Transverse colon (tissue), 4 donors: ENCODE data around the gene GAS7. TPM values are rescaled to one million over a fixed set of nuclear protein-coding genes. Genes with fewer than 3 reads are reported as not detected.

Experiments used
- DNase-seq: peaks from one replicate; pipeline ENCODE4 v3.0.0-alpha.2; 2019
- H3K27ac ChIP-seq, 4 donors: fragments of 200-600 bp; sonication (generic); 2 replicates each; pipeline ENCODE4 v1.5.1; 2016 to 2018; ENCODE audit warnings: inconsistent platforms in 4 of 4
- H3K27me3 ChIP-seq: fragments of 200-600 bp; sonication (generic); 2 replicates; pipeline ENCODE4 v1.5.1; 2017; ENCODE audit warnings: inconsistent platforms
- H3K36me3 ChIP-seq, 4 donors: fragments of 200-600 bp; sonication (generic); 2 replicates each; pipeline ENCODE4 v1.5.1; 2017 to 2019; ENCODE audit warnings: inconsistent platforms in 4 of 4
- H3K4me1 ChIP-seq, 4 donors: fragments of 200-600 bp; sonication (generic); 2 replicates each; pipeline ENCODE4 v1.5.1; 2017 to 2020; ENCODE audit warnings: inconsistent platforms in 4 of 4
- H3K4me3 ChIP-seq, 4 donors: fragments of 200-600 bp; sonication (generic); 1 replicate in 1 of 4; 2 replicates in 3 of 4; pipeline versions ENCODE4 v1.5.1 to v1.6.1; 2017 to 2019; ENCODE audit warnings: inconsistent platforms in 4 of 4
- H3K9me3 ChIP-seq, 2 donors: fragments of 200-600 bp; sonication (generic); 2 replicates each; pipeline ENCODE4 v1.5.1; 2017 to 2019; ENCODE audit warnings: inconsistent platforms in 2 of 2
- EP300 ChIP-seq: sonication (generic); formaldehyde crosslinking; IDR thresholded peaks from one replicate; pipeline ENCODE4 v1.6.1; 2017; ENCODE audit warnings: antibody characterized with exemption, low read depth
- POLR2A ChIP-seq: fragments of 450-650 bp; IDR thresholded peaks from one replicate; pipeline ENCODE4 v1.6.1; 2016; ENCODE audit warnings: antibody characterized with exemption, mild to moderate bottlenecking, moderate library complexity
- POLR2AphosphoS5 ChIP-seq, 3 donors: sonication (generic); formaldehyde crosslinking; IDR thresholded peaks; one replicate each; pipeline ENCODE4 v1.6.1; 2016; ENCODE audit warnings: antibody characterized with exemption in 3 of 3
- WGBS, 2 donors: methylation state at CpG; one replicate each; pipeline ENCODE4 v1.1.5; 2018; ENCODE audit warnings: low coverage in 1 of 2; 5-methylcytosine and 5-hydroxymethylcytosine counted together
- in situ Hi-C, 4 donors: fragments of 200-750 bp; cut with MboI; loops; one replicate each; pipeline versions ENCODE4 v1.15.0 to v1.15.1; 2017; ENCODE audit warnings: low sequenced_read_pairs in 3 of 4, low pct_ligation_motif_present in 1 of 4, low pct_unique_long_range_greater_than_20kb in 1 of 4
- intact Hi-C: fragments of 100-400 bp; cut with DNase I; formaldehyde crosslinking; loops from one replicate; pipeline ENCODE4 v1.15.1; 2023; ENCODE audit warnings: low total_unique reads
- total RNA-seq, 4 donors: library from RNA; depleted of rRNA; stranded (reverse); fragments of >200 nt; gene quantifications; one replicate each; pipeline ENCODE4 v1.1.0, GENCODE V29; 2016
- TF ChIP-seq, protein P1 (sequence below), 5 experiments: fragments of 200-600 bp in 3 of 5; fragments of 450-650 bp in 2 of 5; sonication (generic) in 3 of 5; IDR thresholded peaks; 1 replicate in 2 of 5; 2 replicates in 3 of 5; pipeline ENCODE4 v1.5.1; 2016 to 2017; ENCODE audit warnings: antibody characterized with exemption in 5 of 5, inconsistent platforms in 3 of 5, mild to moderate bottlenecking in 2 of 5, moderate library complexity in 1 of 5

The GAS7 gene
- total RNA-seq, 4 donors from 2014 or later = 9.2 to 59.1 (median 15.2) TPM

DNA sequence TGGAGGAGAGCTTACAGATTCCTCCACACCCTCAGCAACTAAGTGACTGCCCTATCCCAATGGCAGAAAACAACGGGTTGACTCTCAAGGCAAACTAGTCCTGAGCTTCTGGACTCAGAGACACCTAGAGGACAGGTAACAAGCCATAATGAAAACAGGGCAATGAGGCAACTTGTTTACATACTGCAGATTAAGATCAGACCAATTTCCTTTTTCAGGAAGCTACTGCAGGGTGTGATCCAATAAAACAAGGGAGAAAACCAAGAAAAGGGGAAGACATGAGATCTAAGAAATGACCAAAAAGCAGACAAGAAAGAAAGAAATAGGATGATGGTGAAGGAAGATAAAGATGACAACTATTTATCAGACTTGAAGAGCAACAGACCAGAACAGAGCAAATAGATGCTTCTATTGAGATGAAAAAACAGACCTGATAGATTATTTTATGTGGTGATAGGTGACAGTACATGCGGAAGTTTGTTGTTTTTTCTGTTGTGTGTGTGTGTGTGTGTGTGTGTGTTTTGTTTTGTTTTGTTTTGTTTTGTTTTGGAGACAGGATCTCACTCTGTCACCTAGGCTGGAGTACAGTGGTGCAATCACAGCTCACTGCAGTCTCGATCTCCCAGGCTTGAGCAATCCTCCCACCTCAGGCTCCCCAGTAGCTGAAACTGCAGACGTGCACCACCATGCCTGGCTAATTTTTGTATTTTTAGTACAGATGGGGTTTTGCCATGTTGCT, 120.7 kb downstream of the GAS7 start:
- 68 to 75% methylated on average over 2 to 4 of the region's 4 CpGs for WGBS, 2 donors
- no peaks in the 10 kb centered on the region for H3K27me3 ChIP-seq
- in situ Hi-C loops = no loop called here
- H3K36me3 ChIP-seq = no peaks in the 10 kb centered on the region
- intact Hi-C loops = no loop called here
- no peak for DNase-seq
- H3K27ac ChIP-seq = no peak overlapping the region
- TF ChIP-seq POLR2A (no peak), POLR2AphosphoS5 (IDR thresholded peaks at IDR 0.05) (no peak), EP300 (no peak)
- TF ChIP-seq, protein P1, sequence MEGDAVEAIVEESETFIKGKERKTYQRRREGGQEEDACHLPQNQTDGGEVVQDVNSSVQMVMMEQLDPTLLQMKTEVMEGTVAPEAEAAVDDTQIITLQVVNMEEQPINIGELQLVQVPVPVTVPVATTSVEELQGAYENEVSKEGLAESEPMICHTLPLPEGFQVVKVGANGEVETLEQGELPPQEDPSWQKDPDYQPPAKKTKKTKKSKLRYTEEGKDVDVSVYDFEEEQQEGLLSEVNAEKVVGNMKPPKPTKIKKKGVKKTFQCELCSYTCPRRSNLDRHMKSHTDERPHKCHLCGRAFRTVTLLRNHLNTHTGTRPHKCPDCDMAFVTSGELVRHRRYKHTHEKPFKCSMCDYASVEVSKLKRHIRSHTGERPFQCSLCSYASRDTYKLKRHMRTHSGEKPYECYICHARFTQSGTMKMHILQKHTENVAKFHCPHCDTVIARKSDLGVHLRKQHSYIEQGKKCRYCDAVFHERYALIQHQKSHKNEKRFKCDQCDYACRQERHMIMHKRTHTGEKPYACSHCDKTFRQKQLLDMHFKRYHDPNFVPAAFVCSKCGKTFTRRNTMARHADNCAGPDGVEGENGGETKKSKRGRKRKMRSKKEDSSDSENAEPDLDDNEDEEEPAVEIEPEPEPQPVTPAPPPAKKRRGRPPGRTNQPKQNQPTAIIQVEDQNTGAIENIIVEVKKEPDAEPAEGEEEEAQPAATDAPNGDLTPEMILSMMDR (IDR thresholded peaks at IDR 0.05) = no peak
- H3K4me3 ChIP-seq = no peak overlapping the region
- H3K9me3 ChIP-seq = no peaks in the 10 kb centered on the region
- H3K4me1 ChIP-seq = no peaks in the 10 kb centered on the region

DNA sequence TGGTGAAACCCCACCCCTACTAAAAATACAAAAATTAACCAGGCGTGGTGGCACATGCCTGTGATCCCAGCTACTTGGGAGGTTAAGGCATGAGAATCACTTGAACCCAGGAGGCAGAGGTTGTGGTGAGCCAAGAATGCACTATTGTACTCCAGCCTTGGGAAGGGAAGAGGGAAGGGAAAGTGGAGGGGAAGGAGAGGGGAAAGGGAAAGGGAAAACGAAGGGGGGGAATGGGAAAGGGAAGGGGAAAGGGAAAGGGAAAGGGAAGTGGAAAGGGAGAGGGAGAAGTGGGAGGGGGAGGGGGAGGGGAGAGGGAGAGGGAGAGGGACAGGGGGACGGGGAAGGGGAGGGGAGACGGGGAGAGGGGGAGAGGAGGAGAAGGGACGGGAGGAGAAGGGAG, 122.5 kb downstream of the GAS7 start:
- Histone ChIP-seq H3K27ac (no peak overlapping the region), H3K4me1 (no peaks in the 10 kb centered on the region), H3K4me3 (no peak overlapping the region), H3K27me3 (no peaks in the 10 kb centered on the region), H3K36me3 (no peaks in the 10 kb centered on the region), H3K9me3 (no peaks in the 10 kb centered on the region)
- DNase-seq = no peak
- TF ChIP-seq POLR2AphosphoS5 (IDR thresholded peaks at IDR 0.05) (no peak), POLR2A (no peak), EP300 (no peak)
- TF ChIP-seq, protein P1 (IDR thresholded peaks at IDR 0.05) = no peak
- WGBS, 2 donors = 67 to 82% methylated on average over 1 to 4 of the region's 5 CpGs
- intact Hi-C loops (no loop called here), in situ Hi-C loops (no loop called here)

DNA sequence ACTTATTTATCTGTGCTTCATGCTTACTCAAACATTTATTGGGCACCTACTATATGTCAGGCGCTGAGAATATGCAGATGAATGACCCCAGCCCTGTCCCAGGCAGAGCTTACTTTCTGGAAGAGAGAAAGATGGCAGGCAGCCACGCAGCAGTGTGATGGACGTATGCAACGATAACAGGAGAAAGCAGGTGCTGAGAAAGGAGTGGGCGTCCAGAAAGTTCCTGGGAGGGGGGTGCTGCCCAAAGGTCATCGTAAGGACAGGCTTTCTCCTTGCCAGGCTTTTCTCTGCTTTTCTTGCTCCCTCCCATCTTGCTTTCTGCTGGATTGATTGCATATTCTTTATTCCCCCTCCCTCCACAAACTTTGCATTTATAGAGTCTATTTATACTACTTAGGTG, 124.5 kb downstream of the GAS7 start:
- intact Hi-C loops (no loop called here), in situ Hi-C loops (no loop called here)
- H3K4me1 ChIP-seq = no peaks in the 10 kb centered on the region
- no peak overlapping the region for H3K27ac ChIP-seq
- TF ChIP-seq, protein P1 (IDR thresholded peaks at IDR 0.05) = no peak
- TF ChIP-seq EP300 (no peak), POLR2AphosphoS5 (IDR thresholded peaks at IDR 0.05) (no peak), POLR2A (no peak)
- H3K4me3 ChIP-seq = no peak overlapping the region
- H3K27me3 ChIP-seq = no peaks in the 10 kb centered on the region
- WGBS, 2 donors = 68 to 75% methylated on average over 5 to 6 of the region's 6 CpGs
- DNase-seq = no peak
- no peaks in the 10 kb centered on the region for H3K9me3 ChIP-seq
- no peaks in the 10 kb centered on the region for H3K36me3 ChIP-seq

DNA sequence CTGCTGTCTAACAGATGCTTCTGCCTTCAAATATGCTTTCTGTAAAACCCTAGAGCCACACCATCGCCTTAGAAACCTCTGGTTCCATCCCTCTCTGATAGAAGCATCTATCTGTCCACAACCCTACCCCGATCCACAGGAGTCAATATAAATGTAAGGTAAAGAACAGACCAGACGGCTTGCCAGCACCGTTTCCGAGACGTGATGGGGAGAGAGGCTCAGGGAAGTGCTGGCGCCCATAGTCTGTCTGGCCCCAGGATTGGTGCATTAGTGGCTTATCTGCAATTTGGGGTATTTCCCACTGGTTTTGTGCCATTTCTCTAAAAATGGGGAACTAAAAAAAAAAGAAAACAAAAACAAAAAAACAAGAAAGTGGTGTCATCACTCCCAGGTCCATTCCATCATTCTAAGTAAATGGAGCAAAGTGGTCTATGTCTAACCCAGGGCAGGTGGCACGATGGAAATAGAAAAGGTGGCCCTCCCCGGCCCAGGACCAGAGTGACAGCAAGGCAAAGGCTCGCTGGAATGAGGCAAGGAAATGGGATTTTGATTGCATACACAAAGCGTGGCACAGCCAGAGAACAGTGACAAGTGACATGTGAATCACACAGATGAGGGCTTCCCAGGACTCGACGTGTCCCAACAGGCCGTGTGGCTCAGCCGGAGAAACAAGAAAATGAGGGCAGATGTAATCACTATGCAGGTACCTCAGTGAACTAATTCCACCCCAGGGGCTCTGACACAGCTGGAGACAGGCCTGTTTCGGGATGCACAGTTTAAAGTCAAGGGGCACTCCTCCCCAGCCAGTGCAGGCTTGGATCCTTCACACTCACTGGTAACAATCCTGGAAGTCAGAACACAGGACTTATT, 125.6 kb downstream of the GAS7 start:
- DNase-seq = no peak
- WGBS, 2 donors = 80 to 85% methylated on average over 7 to 16 of the region's 16 CpGs
- Histone ChIP-seq H3K4me3 (no peak overlapping the region), H3K36me3 (no peaks in the 10 kb centered on the region), H3K27me3 (no peaks in the 10 kb centered on the region), H3K4me1 (no peaks in the 10 kb centered on the region), H3K9me3 (no peaks in the 10 kb centered on the region), H3K27ac (no peak overlapping the region)
- in situ Hi-C loops = no loop called here
- intact Hi-C loops = no loop called here
- TF ChIP-seq, protein P1 (IDR thresholded peaks at IDR 0.05) = no peak
- TF ChIP-seq POLR2AphosphoS5 (IDR thresholded peaks at IDR 0.05) = no peak
- no peak for TF ChIP-seq POLR2A
